ENCODE measurements around the gene CNGA2. TPM values are rescaled to one million over a fixed set of nuclear protein-coding genes. Genes with fewer than 3 reads are reported as not detected.

The CNGA2 gene
- total and polyA plus RNA-seq, 3 donors from 2014 or later: 0.50 to 2.0 (median 0.83) TPM

DNA sequence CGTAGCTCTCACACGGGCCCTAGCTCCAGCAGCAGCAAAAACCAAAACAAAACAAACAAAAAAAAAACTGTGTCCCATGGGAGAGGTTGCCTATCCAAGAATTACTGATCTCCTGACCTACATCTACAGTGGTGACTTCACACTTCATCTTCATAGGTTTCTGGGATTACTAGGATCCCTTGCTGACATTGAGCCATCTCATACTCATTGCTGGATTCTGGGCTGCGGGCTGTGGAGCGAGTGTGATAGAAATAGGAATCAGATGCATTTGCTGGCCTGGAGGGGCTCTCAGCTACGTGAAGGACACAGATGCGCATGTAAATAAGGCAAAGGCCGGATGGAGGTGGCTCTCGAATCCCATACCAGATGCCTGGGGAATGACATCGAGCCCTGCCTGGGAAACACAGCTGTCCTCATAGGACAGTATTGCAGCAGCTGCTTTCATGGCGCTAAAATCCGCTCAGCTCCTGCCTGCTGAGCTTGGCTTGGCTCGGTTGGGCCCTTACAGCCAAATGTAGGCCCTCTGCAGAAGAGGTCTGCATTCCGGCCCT lies 41.7 kb downstream of the CNGA2 start:
- Histone ChIP-seq H3K4me1 (no peaks in the 10 kb centered on the region), H3K4me3 (no peak overlapping the region), H3K27me3 (no peaks in the 10 kb centered on the region), H3K9me3 (no peaks in the 10 kb centered on the region), H3K36me3 (ENCODE audit: low read depth, missing control alignments) (no peaks in the 10 kb centered on the region), H3K27ac (no peak overlapping the region)
- DNase-seq: no peak
- WGBS, 2 donors: 47 to 68% methylated on average over 7 to 13 of the region's 13 CpGs
- intact Hi-C loops (cut with DNase I; ENCODE audit: low total_unique reads): no loop called here
- TF ChIP-seq, protein P1, sequence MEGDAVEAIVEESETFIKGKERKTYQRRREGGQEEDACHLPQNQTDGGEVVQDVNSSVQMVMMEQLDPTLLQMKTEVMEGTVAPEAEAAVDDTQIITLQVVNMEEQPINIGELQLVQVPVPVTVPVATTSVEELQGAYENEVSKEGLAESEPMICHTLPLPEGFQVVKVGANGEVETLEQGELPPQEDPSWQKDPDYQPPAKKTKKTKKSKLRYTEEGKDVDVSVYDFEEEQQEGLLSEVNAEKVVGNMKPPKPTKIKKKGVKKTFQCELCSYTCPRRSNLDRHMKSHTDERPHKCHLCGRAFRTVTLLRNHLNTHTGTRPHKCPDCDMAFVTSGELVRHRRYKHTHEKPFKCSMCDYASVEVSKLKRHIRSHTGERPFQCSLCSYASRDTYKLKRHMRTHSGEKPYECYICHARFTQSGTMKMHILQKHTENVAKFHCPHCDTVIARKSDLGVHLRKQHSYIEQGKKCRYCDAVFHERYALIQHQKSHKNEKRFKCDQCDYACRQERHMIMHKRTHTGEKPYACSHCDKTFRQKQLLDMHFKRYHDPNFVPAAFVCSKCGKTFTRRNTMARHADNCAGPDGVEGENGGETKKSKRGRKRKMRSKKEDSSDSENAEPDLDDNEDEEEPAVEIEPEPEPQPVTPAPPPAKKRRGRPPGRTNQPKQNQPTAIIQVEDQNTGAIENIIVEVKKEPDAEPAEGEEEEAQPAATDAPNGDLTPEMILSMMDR (IDR thresholded peaks at IDR 0.05): no peak
- TF ChIP-seq POLR2A (IDR thresholded peaks at IDR 0.05): no peak

DNA sequence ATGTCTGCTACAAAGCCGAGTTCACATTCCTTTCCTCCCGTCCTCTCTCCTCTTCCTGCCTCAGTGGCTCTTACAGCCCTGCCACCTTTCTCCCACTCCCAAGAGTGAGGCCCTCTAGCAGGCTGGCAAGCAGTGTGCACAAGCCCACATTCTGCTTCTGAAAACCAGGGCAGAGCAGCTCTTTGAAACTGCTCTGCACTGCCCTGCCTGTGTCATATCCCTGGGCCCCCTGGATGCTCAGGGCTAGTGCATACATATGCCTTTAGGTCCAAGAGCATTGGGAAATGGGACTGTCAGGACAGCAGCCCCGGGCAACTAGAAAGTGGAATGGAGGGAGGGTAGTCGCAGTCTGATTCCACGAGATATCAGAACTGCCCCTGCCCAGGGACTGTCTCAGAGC lies 42.4 kb downstream of the CNGA2 start:
- Histone ChIP-seq H3K4me3 (no peak overlapping the region), H3K36me3 (ENCODE audit: low read depth, missing control alignments) (no peaks in the 10 kb centered on the region), H3K27me3 (no peaks in the 10 kb centered on the region), H3K9me3 (no peaks in the 10 kb centered on the region), H3K4me1 (no peaks in the 10 kb centered on the region), H3K27ac (no peak overlapping the region)
- 53 to 89% methylated on average over 2 to 5 of the region's 5 CpGs for WGBS, 2 donors
- TF ChIP-seq, protein P1 (IDR thresholded peaks at IDR 0.05): no peak
- TF ChIP-seq POLR2A (IDR thresholded peaks at IDR 0.05): no peak
- no peak for DNase-seq
- intact Hi-C loops (cut with DNase I; ENCODE audit: low total_unique reads): no loop called here

DNA sequence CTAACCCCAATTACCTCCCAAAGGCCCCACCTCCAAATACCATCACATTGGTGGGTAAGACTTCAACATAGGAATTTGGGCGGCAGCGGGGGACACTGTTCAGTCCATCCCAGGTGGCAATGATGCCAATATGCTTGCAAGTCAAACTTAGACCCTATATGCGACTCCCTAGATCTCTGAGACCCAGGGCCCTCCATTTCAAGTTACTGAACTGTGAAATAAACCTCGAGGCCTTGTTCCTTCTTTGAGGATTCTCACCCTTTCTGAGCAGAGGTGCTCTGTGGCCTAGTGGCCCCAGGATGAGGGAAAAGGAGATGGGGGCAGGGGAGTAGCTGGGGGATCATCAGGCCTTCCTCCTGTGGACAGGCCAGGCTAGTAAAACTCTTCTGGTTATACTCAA lies 44.7 kb downstream of the CNGA2 start:
- H3K9me3 ChIP-seq: no peaks in the 10 kb centered on the region
- intact Hi-C loops (cut with DNase I; ENCODE audit: low total_unique reads): no loop called here
- H3K27me3 ChIP-seq: no peaks in the 10 kb centered on the region
- WGBS, 2 donors: 97 to 100% methylated on average over 3 to 4 of the region's 4 CpGs
- no peak for TF ChIP-seq POLR2A (IDR thresholded peaks at IDR 0.05)
- TF ChIP-seq, protein P1 (IDR thresholded peaks at IDR 0.05): no peak
- no peak for DNase-seq
- no peaks in the 10 kb centered on the region for H3K36me3 ChIP-seq (ENCODE audit: low read depth, missing control alignments)
- no peak overlapping the region for H3K4me3 ChIP-seq
- no peak overlapping the region for H3K27ac ChIP-seq
- no peaks in the 10 kb centered on the region for H3K4me1 ChIP-seq

DNA sequence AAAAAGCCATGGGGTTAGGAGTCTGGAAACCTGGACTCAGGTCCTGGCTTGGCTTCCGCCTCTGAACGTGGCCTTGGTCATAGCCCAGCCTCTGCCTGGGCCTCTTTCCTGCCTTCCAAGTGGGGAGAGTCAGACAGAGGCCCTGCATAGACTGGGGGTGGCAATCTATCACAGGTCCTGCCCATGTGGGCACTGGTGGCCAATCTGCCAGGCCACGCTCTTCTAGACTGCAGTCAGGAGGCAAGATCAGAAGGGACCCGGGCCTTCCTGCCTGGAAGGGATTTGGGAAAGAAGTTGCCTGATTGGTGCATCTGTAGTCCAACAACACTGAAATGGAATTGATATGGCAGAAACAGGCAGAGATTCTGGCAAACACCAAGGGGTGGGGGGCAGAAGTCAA lies 46.1 kb downstream of the CNGA2 start:
- intact Hi-C loops (cut with DNase I; ENCODE audit: low total_unique reads): no loop called here
- Histone ChIP-seq H3K27me3 (no peaks in the 10 kb centered on the region), H3K27ac (no peak overlapping the region), H3K4me3 (no peak overlapping the region), H3K4me1 (no peaks in the 10 kb centered on the region), H3K36me3 (ENCODE audit: low read depth, missing control alignments) (no peaks in the 10 kb centered on the region), H3K9me3 (no peaks in the 10 kb centered on the region)
- TF ChIP-seq, protein P1 (IDR thresholded peaks at IDR 0.05): no peak
- no peak for TF ChIP-seq POLR2A (IDR thresholded peaks at IDR 0.05)
- DNase-seq: no peak
- WGBS, 2 donors: 80 to 90% methylated on average over 2 to 4 of the region's 4 CpGs

DNA sequence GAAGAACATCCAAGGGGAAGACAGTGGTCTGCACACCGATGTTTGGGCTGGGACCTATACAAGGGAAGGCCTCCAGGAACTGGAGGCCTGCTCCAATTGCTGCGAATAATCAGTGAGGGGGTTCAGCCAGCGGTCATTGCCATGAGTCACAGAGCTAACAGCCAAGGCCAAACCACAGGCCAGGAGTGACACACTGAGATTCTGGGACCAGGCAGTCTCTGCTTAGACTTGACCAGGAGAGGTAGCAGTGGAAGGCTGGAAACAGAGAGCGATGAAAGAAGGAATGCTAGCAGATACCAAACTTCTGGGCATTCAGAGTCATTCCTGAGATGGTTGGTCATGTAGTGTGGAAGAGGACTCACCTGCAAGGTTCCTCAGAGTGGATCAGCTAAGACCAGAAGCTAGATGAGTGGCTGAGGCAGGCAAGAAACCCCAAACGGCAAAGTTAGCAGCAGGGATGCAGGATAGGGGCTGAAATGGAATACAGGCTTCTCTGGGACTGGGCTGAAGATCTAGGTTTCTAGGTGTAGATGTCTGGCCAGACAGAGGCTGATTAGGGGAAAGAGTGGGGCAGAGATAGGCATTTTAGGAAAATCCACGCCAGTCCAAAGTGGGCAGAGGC lies 54.7 kb downstream of the CNGA2 start:
- TF ChIP-seq POLR2A (IDR thresholded peaks at IDR 0.05): no peak
- TF ChIP-seq, protein P1 (IDR thresholded peaks at IDR 0.05): no peak
- H3K27me3 ChIP-seq: no peaks in the 10 kb centered on the region
- no peaks in the 10 kb centered on the region for H3K9me3 ChIP-seq
- no peaks in the 10 kb centered on the region for H3K36me3 ChIP-seq (ENCODE audit: low read depth, missing control alignments)
- no peak overlapping the region for H3K4me3 ChIP-seq
- no peak for DNase-seq
- WGBS, 2 donors: 75 to 81% methylated on average over 5 to 6 of the region's 6 CpGs
- H3K27ac ChIP-seq: no peak overlapping the region
- intact Hi-C loops (cut with DNase I; ENCODE audit: low total_unique reads): no loop called here
- no peaks in the 10 kb centered on the region for H3K4me1 ChIP-seq
